H9 (cell line): ENCODE results near the gene SLX4IP. TPM values are rescaled to one million over a fixed set of nuclear protein-coding genes. Genes with fewer than 3 reads are reported as not detected.

Experiments
- DNase-seq: peaks from one replicate; pipeline ENCODE4 v3.0.0-alpha.2; 2017
- H2AFZ ChIP-seq: one replicate; pipeline ENCODE4 v1.6.1; 2013; ENCODE audit warnings: mild to moderate bottlenecking, low read length, control low read depth, moderate library complexity
- H2AK5ac ChIP-seq: 2 replicates; pipeline ENCODE4 v1.6.1; 2013; ENCODE audit warnings: low read length, control low read depth, mixed read lengths; ENCODE audit not compliant: insufficient read length
- H2BK120ac ChIP-seq: one replicate; pipeline ENCODE4 v1.6.1; 2013; ENCODE audit warnings: low read depth, mild to moderate bottlenecking, low read length, control low read depth, inconsistent platforms; ENCODE audit not compliant: poor library complexity, severe bottlenecking
- H2BK12ac ChIP-seq: 2 replicates; pipeline ENCODE4 v1.6.1; 2013; ENCODE audit warnings: low read length, control low read depth, mixed read lengths, low read depth; ENCODE audit not compliant: insufficient read length
- H2BK15ac ChIP-seq: 2 replicates; pipeline ENCODE4 v1.6.1; 2013; ENCODE audit warnings: low read depth, low read length, control low read depth
- H2BK20ac ChIP-seq: one replicate; pipeline ENCODE4 v1.6.1; 2013; ENCODE audit warnings: low read depth, mild to moderate bottlenecking, low read length, control low read depth, inconsistent platforms; ENCODE audit not compliant: poor library complexity, severe bottlenecking
- H2BK5ac ChIP-seq: 2 replicates; pipeline ENCODE4 v1.6.1; 2013; ENCODE audit warnings: low read length, control low read depth, mixed read lengths; ENCODE audit not compliant: insufficient read length
- H3K14ac ChIP-seq: 2 replicates; pipeline ENCODE4 v1.6.1; 2013; ENCODE audit warnings: low read length, control low read depth; ENCODE audit not compliant: insufficient read depth
- H3K18ac ChIP-seq: 2 replicates; pipeline ENCODE4 v1.6.1; 2013; ENCODE audit warnings: low read depth, mild to moderate bottlenecking, mixed read lengths, low read length, control low read depth; ENCODE audit not compliant: insufficient read length
- H3K23ac ChIP-seq: 2 replicates; pipeline ENCODE4 v1.6.1; 2013; ENCODE audit warnings: low read length, control low read depth, mixed read lengths, low read depth; ENCODE audit not compliant: insufficient read length
- H3K23me2 ChIP-seq: 2 replicates; pipeline ENCODE4 v1.6.1; 2013; ENCODE audit warnings: low read depth, mild to moderate bottlenecking, mixed read lengths, low read length, control low read depth; ENCODE audit not compliant: insufficient read length, poor library complexity, severe bottlenecking
- H3K27ac ChIP-seq: 2 replicates; pipeline ENCODE4 v1.5.1; 2013; ENCODE audit warnings: low read length, control low read depth, mixed read lengths, low read depth; ENCODE audit not compliant: insufficient read length
- H3K27me3 ChIP-seq: 2 replicates; pipeline ENCODE4 v1.6.1; 2013; ENCODE audit warnings: low read length, control low read depth, inconsistent platforms; ENCODE audit not compliant: insufficient read depth
- H3K4ac ChIP-seq: 2 replicates; pipeline ENCODE4 v1.6.1; 2013; ENCODE audit warnings: low read depth, mild to moderate bottlenecking, control low read depth, inconsistent platforms, low read length, moderate library complexity
- H3K4me1 ChIP-seq: 2 replicates; pipeline ENCODE4 v1.6.1; 2013; ENCODE audit warnings: low read length, control low read depth, inconsistent platforms; ENCODE audit not compliant: insufficient read depth
- H3K4me2 ChIP-seq: 2 replicates; pipeline ENCODE4 v1.6.1; 2013; ENCODE audit warnings: low read length, control low read depth, mixed read lengths; ENCODE audit not compliant: insufficient read length, insufficient read depth
- H3K56ac ChIP-seq: 2 replicates; pipeline ENCODE4 v1.6.1; 2013; ENCODE audit warnings: low read depth, mild to moderate bottlenecking, mixed read lengths, low read length, control low read depth; ENCODE audit not compliant: insufficient read length
- H3K79me1 ChIP-seq: 2 replicates; pipeline ENCODE4 v1.6.1; 2013; ENCODE audit warnings: low read depth, mild to moderate bottlenecking, moderate library complexity, low read length, control low read depth, inconsistent platforms; ENCODE audit not compliant: insufficient read depth, poor library complexity, severe bottlenecking
- H3K79me2 ChIP-seq: 2 replicates; pipeline ENCODE4 v1.6.1; 2013; ENCODE audit warnings: low read length, control low read depth, inconsistent platforms; ENCODE audit not compliant: insufficient read depth
- H3K9ac ChIP-seq: 2 replicates; pipeline ENCODE4 v1.6.1; 2013; ENCODE audit warnings: low read length, control low read depth, mixed read lengths; ENCODE audit not compliant: insufficient read length; ENCODE audit errors: extremely low read depth
- H3K9me3 ChIP-seq: one replicate; pipeline ENCODE4 v1.6.1; 2013; ENCODE audit warnings: low read depth, low read length, inconsistent platforms; ENCODE audit not compliant: control insufficient read depth
- H3T11ph ChIP-seq: one replicate; pipeline ENCODE4 v1.6.1; 2013; ENCODE audit warnings: mild to moderate bottlenecking, low read length, control low read depth, inconsistent platforms
- H4K20me1 ChIP-seq: one replicate; pipeline ENCODE4 v1.6.1; 2013; ENCODE audit not compliant: control insufficient read depth, insufficient read length, insufficient read depth
- H4K5ac ChIP-seq: 2 replicates; pipeline ENCODE4 v1.6.1; 2013; ENCODE audit warnings: low read depth, mild to moderate bottlenecking, mixed read lengths, low read length, control low read depth; ENCODE audit not compliant: insufficient read length
- H4K8ac ChIP-seq: replicated peaks from 2 replicates; pipeline ENCODE4 v1.6.1; 2013; ENCODE audit warnings: low read length, control low read depth, mixed read lengths, low read depth; ENCODE audit not compliant: insufficient read length
- H4K91ac ChIP-seq: 2 replicates; pipeline ENCODE4 v1.6.1; 2013; ENCODE audit warnings: low read depth, mild to moderate bottlenecking, moderate library complexity, mixed read lengths, low read length, control low read depth; ENCODE audit not compliant: insufficient read length
- H3K27ac Mint-ChIP-seq, 3 experiments: 2 replicates in 2 of 3; 3 replicates in 1 of 3; pipeline ENCODE4 v1.8.0; 2020 to 2021; ENCODE audit warnings: mixed read lengths in 3 of 3, mild to moderate bottlenecking in 1 of 3, moderate library complexity in 1 of 3
- H3K27me3 Mint-ChIP-seq: 2 replicates; pipeline ENCODE4 v1.8.0; 2021; ENCODE audit warnings: low read depth, mild to moderate bottlenecking, moderate library complexity, mixed read lengths
- H3K36me3 Mint-ChIP-seq, 3 experiments: 2 replicates in 2 of 3; 3 replicates in 1 of 3; pipeline ENCODE4 v1.8.0; 2020 to 2021; ENCODE audit warnings: low read depth in 3 of 3, mixed read lengths in 3 of 3; ENCODE audit not compliant: insufficient read depth in 1 of 3
- H3K4me1 Mint-ChIP-seq, 2 experiments: 2 replicates each; pipeline ENCODE4 v1.8.0; 2020; ENCODE audit warnings: mixed read lengths in 2 of 2
- H3K4me3 Mint-ChIP-seq, 2 experiments: 2 replicates in 1 of 2; 3 replicates in 1 of 2; pipeline ENCODE4 v1.8.0; 2020 to 2021; ENCODE audit warnings: mild to moderate bottlenecking in 2 of 2, mixed read lengths in 2 of 2, moderate library complexity in 1 of 2
- H3K9me3 Mint-ChIP-seq, 2 experiments: 2 replicates in 1 of 2; 3 replicates in 1 of 2; pipeline ENCODE4 v1.8.0; 2020; ENCODE audit warnings: mild to moderate bottlenecking in 2 of 2, mixed read lengths in 2 of 2, moderate library complexity in 1 of 2
- WGBS: extraction: QIAGEN DNeasy Blood & Tissue Kit; methylation state at CpG from one replicate; pipeline ENCODE4 v1.1.7; 2013; ENCODE audit warnings: missing lambda C conversion rate, low lambda C conversion rate, mixed read lengths; ENCODE audit not compliant: insufficient read length; ENCODE audit errors: extremely low coverage; 5-methylcytosine and 5-hydroxymethylcytosine counted together
- total RNA-seq: library from RNA; stranded (reverse); gene quantifications from 2 replicates; pipeline ENCODE4 v1.2.1, GENCODE V29; 2021
- TF ChIP-seq, protein P1 (sequence below): fragments of 200-600 bp; sonication (generic); conservative IDR thresholded peaks from 3 replicates; pipeline ENCODE4 v1.8.0; 2021; ENCODE audit warnings: antibody characterized with exemption, mild to moderate bottlenecking

SLX4IP gene
- total RNA-seq, 1 experiment from 2014 or later: 7.9 TPM

DNA sequence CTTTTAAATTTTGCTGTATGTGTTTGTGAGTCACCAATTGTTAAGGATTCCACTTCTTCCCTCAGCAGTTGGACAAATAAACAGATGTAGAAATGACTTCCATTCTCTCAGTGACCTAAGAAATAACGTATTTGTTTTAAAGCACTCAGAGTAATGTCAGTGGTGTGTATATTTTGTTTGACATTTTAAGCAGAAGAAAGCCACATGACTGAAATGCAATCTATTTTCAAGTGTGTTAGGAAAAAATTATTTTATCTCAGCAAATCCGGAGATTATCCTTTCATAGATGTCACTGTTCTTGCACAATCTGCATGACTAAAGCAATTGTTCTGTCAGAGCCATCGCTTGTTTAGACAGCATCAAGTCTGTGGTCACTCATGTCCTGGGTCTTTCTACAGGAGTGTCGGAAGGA lies 161.6 kb downstream of the SLX4IP start:
- H4K5ac ChIP-seq: no peak overlapping the region
- DNase-seq: no peak
- H3K27me3 ChIP-seq: no peaks in the 10 kb centered on the region
- H2BK20ac ChIP-seq: no peak overlapping the region
- no peaks in the 10 kb centered on the region for H3K79me1 ChIP-seq
- no peak overlapping the region for H2AK5ac ChIP-seq
- H3K9me3 ChIP-seq: no peaks in the 10 kb centered on the region
- Mint-ChIP-seq H3K4me1 (peaks cover 9 to 14% of the 10 kb centered on the region in 2 experiments; a peak in 3 of 4 replicates), H3K27me3 (no peaks in the 10 kb centered on the region), H3K27ac (no peak overlapping the region), H3K4me3 (no peak overlapping the region), H3K36me3 (peaks cover 0 to 3% (median 1%) of the 10 kb centered on the region in 3 experiments; a peak in 3 of 7 replicates), H3K9me3 (no peaks in the 10 kb centered on the region)
- WGBS: no CpG with 5 or more reads among the region's 4 CpGs
- H3K79me2 ChIP-seq: no peaks in the 10 kb centered on the region
- no peak overlapping the region for H3K56ac ChIP-seq
- H3K4me2 ChIP-seq: no peak overlapping the region
- no peak overlapping the region for H3T11ph ChIP-seq
- H3K4me1 ChIP-seq: no peaks in the 10 kb centered on the region
- H2BK120ac ChIP-seq: no peak overlapping the region
- H4K8ac ChIP-seq: no peak overlapping the region
- no peak overlapping the region for H2BK5ac ChIP-seq
- no peaks in the 10 kb centered on the region for H3K23me2 ChIP-seq
- no peak overlapping the region for H3K23ac ChIP-seq
- H3K14ac ChIP-seq: no peak overlapping the region
- H4K91ac ChIP-seq: no peak overlapping the region
- TF ChIP-seq, protein P1, sequence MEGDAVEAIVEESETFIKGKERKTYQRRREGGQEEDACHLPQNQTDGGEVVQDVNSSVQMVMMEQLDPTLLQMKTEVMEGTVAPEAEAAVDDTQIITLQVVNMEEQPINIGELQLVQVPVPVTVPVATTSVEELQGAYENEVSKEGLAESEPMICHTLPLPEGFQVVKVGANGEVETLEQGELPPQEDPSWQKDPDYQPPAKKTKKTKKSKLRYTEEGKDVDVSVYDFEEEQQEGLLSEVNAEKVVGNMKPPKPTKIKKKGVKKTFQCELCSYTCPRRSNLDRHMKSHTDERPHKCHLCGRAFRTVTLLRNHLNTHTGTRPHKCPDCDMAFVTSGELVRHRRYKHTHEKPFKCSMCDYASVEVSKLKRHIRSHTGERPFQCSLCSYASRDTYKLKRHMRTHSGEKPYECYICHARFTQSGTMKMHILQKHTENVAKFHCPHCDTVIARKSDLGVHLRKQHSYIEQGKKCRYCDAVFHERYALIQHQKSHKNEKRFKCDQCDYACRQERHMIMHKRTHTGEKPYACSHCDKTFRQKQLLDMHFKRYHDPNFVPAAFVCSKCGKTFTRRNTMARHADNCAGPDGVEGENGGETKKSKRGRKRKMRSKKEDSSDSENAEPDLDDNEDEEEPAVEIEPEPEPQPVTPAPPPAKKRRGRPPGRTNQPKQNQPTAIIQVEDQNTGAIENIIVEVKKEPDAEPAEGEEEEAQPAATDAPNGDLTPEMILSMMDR: no peak
- H4K20me1 ChIP-seq: no peaks in the 10 kb centered on the region
- H3K4ac ChIP-seq: no peak overlapping the region
- no peak overlapping the region for H3K9ac ChIP-seq
- no peak overlapping the region for H3K18ac ChIP-seq
- no peak overlapping the region for H3K27ac ChIP-seq
- H2AFZ ChIP-seq: no peak overlapping the region
- no peak overlapping the region for H2BK12ac ChIP-seq
- H2BK15ac ChIP-seq: no peak overlapping the region
